ENCODE results near the gene FOCAD. TPM values are rescaled to one million over a fixed set of nuclear protein-coding genes. Genes with fewer than 3 reads are reported as not detected.

Gene FOCAD
- total RNA-seq, 2 experiments from 2014 or later: 13.8 to 18.5 TPM

GRCh38 chr9:20689833-20690232 lies 5.8 kb downstream of the FOCAD start:
- no peak overlapping the region for H3K27ac ChIP-seq (ENCODE audit: low read depth, low read length, poor library complexity, severe bottlenecking)
- no peaks in the 10 kb centered on the region for H3K36me3 ChIP-seq (ENCODE audit: insufficient read depth, low read length)
- H3K79me2 ChIP-seq (ENCODE audit: insufficient read depth, low read depth, low read length): peaks cover 10% of the 10 kb centered on the region; the same call in 1 of the 2 replicates
- H3K9me3 ChIP-seq (ENCODE audit: low read length): no peaks in the 10 kb centered on the region
- POLR2A ChIA-PET: interaction anchor here (1.2 to 1.7 kb wide), 2 partner anchors 12 to 67 kb away, joined by 3 to 5 read pairs; no protein-coding TSS in a partner anchor
- no peaks in the 10 kb centered on the region; the same call in 1 of the 2 replicates for H4K20me1 ChIP-seq (ENCODE audit: insufficient read depth, low read length)
- peaks cover 7% of the 10 kb centered on the region for H3K4me1 ChIP-seq (ENCODE audit: insufficient read depth, low read length, poor library complexity, severe bottlenecking)
- DNase-seq (ENCODE audit: low spot score): no peak
- no peak overlapping the region for H3K4me3 ChIP-seq (ENCODE audit: low read depth, low read length, poor library complexity, severe bottlenecking)
- H3K9me2 ChIP-seq (ENCODE audit: insufficient read depth, low read length): no peaks in the 10 kb centered on the region
- CTCF ChIA-PET (ENCODE audit: unreplicated experiment): no interaction called here
- no peak overlapping the region for H2AFZ ChIP-seq (ENCODE audit: low read length)
- no peak for TF ChIP-seq EZH2phosphoT487 (IDR thresholded peaks at IDR 0.05; ENCODE audit: borderline replicate concordance, low read depth, low read length)
- no peak for TF ChIP-seq CTCF (conservative IDR thresholded peaks at IDR 0.05; ENCODE audit: low read length)
- H3K4me2 ChIP-seq (ENCODE audit: low read length): no peak overlapping the region
- intact Hi-C loops (cut with micrococcal nuclease; ENCODE audit: unreplicated experiment): loop anchor here (10.0 kb wide), 1 partner anchor 415 kb away; no protein-coding TSS in a partner anchor
- BruUV-seq (replicated peaks): no TSS peak

GRCh38 chr9:20692554-20692953 lies 8.5 kb downstream of the FOCAD start:
- no peaks in the 10 kb centered on the region for H3K4me1 ChIP-seq (ENCODE audit: insufficient read depth, low read length, poor library complexity, severe bottlenecking)
- ChIA-PET CTCF (ENCODE audit: unreplicated experiment) (no interaction called here), POLR2A (no interaction called here)
- no peak overlapping the region for H3K4me3 ChIP-seq (ENCODE audit: low read depth, low read length, poor library complexity, severe bottlenecking)
- no peak for DNase-seq (ENCODE audit: low spot score)
- BruUV-seq (replicated peaks): no TSS peak
- no peaks in the 10 kb centered on the region for H3K79me2 ChIP-seq (ENCODE audit: insufficient read depth, low read depth, low read length)
- H3K9me3 ChIP-seq (ENCODE audit: low read length): no peaks in the 10 kb centered on the region
- intact Hi-C loops (cut with micrococcal nuclease; ENCODE audit: unreplicated experiment): no loop called here
- H3K36me3 ChIP-seq (ENCODE audit: insufficient read depth, low read length): no peaks in the 10 kb centered on the region
- H3K9me2 ChIP-seq (ENCODE audit: insufficient read depth, low read length): no peaks in the 10 kb centered on the region
- H3K27ac ChIP-seq (ENCODE audit: low read depth, low read length, poor library complexity, severe bottlenecking): no peak overlapping the region
- TF ChIP-seq CTCF (conservative IDR thresholded peaks at IDR 0.05; ENCODE audit: low read length): no peak
- no peak for TF ChIP-seq EZH2phosphoT487 (IDR thresholded peaks at IDR 0.05; ENCODE audit: borderline replicate concordance, low read depth, low read length)
- H3K4me2 ChIP-seq (ENCODE audit: low read length): no peak overlapping the region
- peaks cover 6% of the 10 kb centered on the region; the same call in 1 of the 2 replicates for H4K20me1 ChIP-seq (ENCODE audit: insufficient read depth, low read length)
- no peak overlapping the region for H2AFZ ChIP-seq (ENCODE audit: low read length)

GRCh38 chr9:20693068-20693467 lies 9.0 kb downstream of the FOCAD start:
- no peaks in the 10 kb centered on the region for H3K4me1 ChIP-seq (ENCODE audit: insufficient read depth, low read length, poor library complexity, severe bottlenecking)
- no peak overlapping the region for H3K4me3 ChIP-seq (ENCODE audit: low read depth, low read length, poor library complexity, severe bottlenecking)
- ChIA-PET CTCF (ENCODE audit: unreplicated experiment) (no interaction called here), POLR2A (no interaction called here)
- intact Hi-C loops (cut with micrococcal nuclease; ENCODE audit: unreplicated experiment): no loop called here
- no peak overlapping the region for H3K27ac ChIP-seq (ENCODE audit: low read depth, low read length, poor library complexity, severe bottlenecking)
- no TSS peak for BruUV-seq (replicated peaks)
- H2AFZ ChIP-seq (ENCODE audit: low read length): no peak overlapping the region
- no peaks in the 10 kb centered on the region for H3K79me2 ChIP-seq (ENCODE audit: insufficient read depth, low read depth, low read length)
- H3K36me3 ChIP-seq (ENCODE audit: insufficient read depth, low read length): no peaks in the 10 kb centered on the region
- peaks cover 6% of the 10 kb centered on the region; the same call in 1 of the 2 replicates for H4K20me1 ChIP-seq (ENCODE audit: insufficient read depth, low read length)
- no peak overlapping the region for H3K4me2 ChIP-seq (ENCODE audit: low read length)
- H3K9me3 ChIP-seq (ENCODE audit: low read length): no peaks in the 10 kb centered on the region
- DNase-seq (ENCODE audit: low spot score): no peak
- H3K9me2 ChIP-seq (ENCODE audit: insufficient read depth, low read length): no peaks in the 10 kb centered on the region
- TF ChIP-seq EZH2phosphoT487 (IDR thresholded peaks at IDR 0.05; ENCODE audit: borderline replicate concordance, low read depth, low read length) (no peak), CTCF (conservative IDR thresholded peaks at IDR 0.05; ENCODE audit: low read length) (no peak)
